Measurements from ENCODE around the gene KNCN.

GRCh38 chr1:46577671-46578070, 26.2 kb upstream of the KNCN start:
- TF ChIP-seq CTCF (IDR thresholded peaks at IDR 0.05; ENCODE audit: low read length) (no peak), EZH2 (optimal IDR thresholded peaks at IDR 0.05; ENCODE audit: low read depth, low read length) (no peak), EZH2phosphoT487 (IDR thresholded peaks at IDR 0.05; ENCODE audit: low read length) (no peak)
